K562 (cell line): ENCODE data around the gene HNRNPLL. TPM values are rescaled to one million over a fixed set of nuclear protein-coding genes. Genes with fewer than 3 reads are reported as not detected.

Experiments used
- ATAC-seq: fragments of 200-7000 bp; cut with Tn5 transposase; 3 replicates; pipeline ENCODE4 v1.9.1; 2020; ENCODE audit warnings: moderate library complexity
- BruUV-seq: library from RNA; stranded (reverse); fragments of 400-500 nt; replicated peaks from 2 replicates; lab custom pipeline; 2021; lab: Mats Ljungman, UMichigan
- CTCF ChIA-PET: fragments of 300-600 bp; formaldehyde crosslinking; extraction: SDS; loops from one replicate; lab custom pipeline; 2021; ENCODE audit warnings: low intra/inter-chr PET ratio; lab: Yijun Ruan, JAX
- POLR2A ChIA-PET: fragments of 300-600, 350-650 bp; sonication (Branson Sonifier 250); formaldehyde crosslinking; extraction: SDS; loops from one replicate; lab custom pipeline; 2021; ENCODE audit warnings: antibody characterized with exemption, inconsistent platforms; lab: Yijun Ruan, JAX
- DNase-seq, 4 experiments: peaks; one replicate each; pipeline versions ENCODE4 v3.0.0 to v3.0.0-alpha.2; 2011 to 2018; ENCODE audit warnings: low spot score in 3 of 4, mixed read lengths in 3 of 4; ENCODE audit errors: extremely low read depth in 1 of 4
- FAIRE-seq: peaks from 2 replicates; lab custom pipeline; 2011; peaks lifted over from hg19 to GRCh38; lab: Jason Lieb, UNC
- H2AFZ ChIP-seq: 2 replicates; pipeline ENCODE4 v1.6.0; 2011; ENCODE audit warnings: low read depth, low read length, control low read depth, inconsistent platforms
- H3K27ac ChIP-seq: fragments of 200-600 bp; 3 replicates; pipeline ENCODE4 v1.8.0; 2011; ENCODE audit warnings: low read depth, mild to moderate bottlenecking, control low read depth, inconsistent platforms, low read length, moderate library complexity, mixed read lengths; ENCODE audit errors: extremely low read depth
- H3K27me3 ChIP-seq, 2 experiments: fragments of 300-600 bp in 1 of 2; 2 replicates in 1 of 2; 3 replicates in 1 of 2; pipeline versions ENCODE4 v1.6.0 to v1.8.0; 2011; ENCODE audit warnings: inconsistent platforms in 2 of 2, low read length in 2 of 2, mild to moderate bottlenecking in 1 of 2, mixed read lengths in 1 of 2, moderate library complexity in 1 of 2; ENCODE audit not compliant: control insufficient read depth in 2 of 2, insufficient read depth in 2 of 2
- H3K36me3 ChIP-seq: fragments of 300-600 bp; 3 replicates; pipeline ENCODE4 v1.8.0; 2011; ENCODE audit warnings: mild to moderate bottlenecking, low read length, inconsistent platforms; ENCODE audit not compliant: control insufficient read depth, insufficient read depth
- H3K4me1 ChIP-seq, 2 experiments: fragments of 200-600 bp in 1 of 2; replicated peaks in 1 of 2; 2 replicates in 1 of 2; 3 replicates in 1 of 2; pipeline versions ENCODE4 v1.5.1 to v1.8.0; 2011; ENCODE audit warnings: inconsistent platforms in 2 of 2, low read length in 2 of 2, mild to moderate bottlenecking in 1 of 2, mixed read lengths in 1 of 2, moderate library complexity in 1 of 2; ENCODE audit not compliant: control insufficient read depth in 2 of 2, insufficient read depth in 2 of 2
- H3K4me2 ChIP-seq: 2 replicates; pipeline ENCODE4 v1.6.1; 2011; ENCODE audit warnings: low read length, control low read depth, inconsistent platforms, mixed read lengths; ENCODE audit not compliant: insufficient read depth
- H3K4me3 ChIP-seq: fragments of 200-600 bp; sonication (generic), shearing (Covaris generic); 2 replicates; pipeline ENCODE4 v1.5.1; 2016; ENCODE audit warnings: control low read depth, inconsistent platforms
- H3K79me2 ChIP-seq: fragments of 200-600 bp; 3 replicates; pipeline ENCODE4 v1.8.0; 2011; ENCODE audit warnings: low read length, inconsistent platforms; ENCODE audit not compliant: control insufficient read depth, insufficient read depth
- H3K9ac ChIP-seq, 2 experiments: 2 replicates each; pipeline versions ENCODE4 v1.6.0 to v1.6.1; 2011; ENCODE audit warnings: low read depth in 2 of 2, low read length in 2 of 2, control low read depth in 1 of 2, inconsistent platforms in 1 of 2, mild to moderate bottlenecking in 1 of 2, mixed read lengths in 1 of 2; ENCODE audit not compliant: insufficient read depth in 1 of 2
- H3K9me1 ChIP-seq: one replicate; pipeline ENCODE4 v1.6.0; 2011; ENCODE audit warnings: inconsistent platforms, mild to moderate bottlenecking, low read length, moderate library complexity; ENCODE audit not compliant: control insufficient read depth, insufficient read depth
- H3K9me3 ChIP-seq: replicated peaks from 2 replicates; pipeline ENCODE4 v1.5.1; 2011; ENCODE audit warnings: low read depth, low read length, inconsistent platforms; ENCODE audit not compliant: control insufficient read depth, insufficient read depth
- H4K20me1 ChIP-seq: replicated peaks from 2 replicates; pipeline ENCODE4 v1.6.1; 2011; ENCODE audit warnings: low read length, inconsistent platforms, mixed read lengths; ENCODE audit not compliant: control insufficient read depth, insufficient read depth
- CBX8 ChIP-seq: fragments of 200-600 bp; sonication (generic); IDR thresholded peaks from 2 replicates; pipeline ENCODE4 v1.6.1; 2012; ENCODE audit warnings: borderline replicate concordance, mixed run types, low read depth, mild to moderate bottlenecking, moderate library complexity, mixed read lengths, low read length, control low read depth, inconsistent platforms; ENCODE audit not compliant: poor library complexity, severe bottlenecking; ENCODE audit errors: extremely low read depth
- CC2D1A ChIP-seq: fragments of 450-650 bp; IDR thresholded peaks from 2 replicates; pipeline ENCODE4 v1.6.1; 2017; ENCODE audit warnings: mild to moderate bottlenecking
- MGA ChIP-seq: fragments of 450-650 bp; IDR thresholded peaks from 2 replicates; pipeline ENCODE4 v1.6.1; 2016; ENCODE audit warnings: mild to moderate bottlenecking, moderate library complexity
- PYGO2 ChIP-seq: fragments of 450-650 bp; IDR thresholded peaks from 2 replicates; pipeline ENCODE4 v1.6.1; 2016; ENCODE audit warnings: mild to moderate bottlenecking, missing genetic modification characterization, moderate library complexity, missing compliant biosample characterization
- XRCC3 ChIP-seq: fragments of 450-650 bp; IDR thresholded peaks from 2 replicates; pipeline ENCODE4 v1.6.1; 2017; ENCODE audit warnings: mild to moderate bottlenecking, moderate library complexity
- ZBTB43 ChIP-seq: sonication (generic); formaldehyde crosslinking; IDR thresholded peaks from 2 replicates; pipeline ENCODE4 v1.8.0; 2023; ENCODE audit warnings: mild to moderate bottlenecking, missing genetic modification reagents
- ZKSCAN3 ChIP-seq: fragments of 250-450 bp; sonication (Bioruptor Pico); IDR thresholded peaks from 2 replicates; pipeline ENCODE4 v1.4.0; 2020
- ZNF586 ChIP-seq: fragments of 450-650 bp; formaldehyde crosslinking; conservative IDR thresholded peaks from 2 replicates; pipeline ENCODE4 v1.4.0; 2020; ENCODE audit warnings: mild to moderate bottlenecking, moderate library complexity
- WGBS: fragments of 100-300 bp; shearing (Covaris generic); methylation state at CpG from one replicate; pipeline ENCODE4 v1.1.6; 2016; ENCODE audit warnings: low coverage, mixed read lengths; ENCODE audit not compliant: insufficient coverage; ENCODE audit errors: missing lambda C conversion rate; 5-methylcytosine and 5-hydroxymethylcytosine counted together
- in situ Hi-C: fragments of 300-500 bp; cut with MboI; formaldehyde crosslinking; loops from 4 replicates; pipeline ENCODE4 v1.15.0; 2018; ENCODE audit warnings: inconsistent platforms, mixed read lengths
- intact Hi-C: fragments of 100-400 bp; cut with micrococcal nuclease; formaldehyde crosslinking; loops from 2 replicates; pipeline ENCODE4 v1.14.2; 2022
- polyA plus RNA-seq, 8 experiments: library from polyadenylated mRNA; depleted of rRNA in 4 of 8; stranded (reverse) in 5 of 8; unstranded in 3 of 8; fragments of >200 nt; fragmentation: Nextera tagmentation in 2 of 8; fragmentation: Illumina TruSeq in 1 of 8; extraction: Ambion mirVana in 2 of 8; extraction: Trizol in 1 of 8; gene quantifications; 2 replicates each; pipeline versions ENCODE4 v1.2.1 to v1.2.3, GENCODE V29; 2011 to 2014; ENCODE audit warnings: inconsistent platforms in 1 of 8, missing spikeins in 1 of 8
- total RNA-seq, 7 experiments: library from RNA; depleted of rRNA in 6 of 7; stranded (reverse); fragments of >200 nt in 6 of 7; fragmentation: Illumina TruSeq in 2 of 7; extraction: Trizol in 2 of 7; gene quantifications; 2 replicates each; pipeline versions ENCODE4 v1.2.1 to v1.2.3, GENCODE V29; 2011 to 2021; ENCODE audit warnings: low replicate concordance in 1 of 7

HNRNPLL gene
- total and polyA plus RNA-seq, 9 of the 15 experiments (the other 6 are each of a cell fraction or from before 2014, with no cell fraction given) = 19.8 to 135 (median 57.8) TPM

- H3K4me1 ChIP-seq = peaks cover 0 to 40% of the 10 kb centered on the region in 2 experiments; a peak in 3 of 5 replicates
- ATAC-seq (no peak), FAIRE-seq (no peak), DNase-seq (no peak)
- no TSS peak for BruUV-seq
- H3K9ac ChIP-seq = no peak overlapping the region
- H2AFZ ChIP-seq = peak overlapping the region; percentile 83
- no peaks in the 10 kb centered on the region for H3K79me2 ChIP-seq
- H3K27ac ChIP-seq = peak overlapping the region; percentile 42; the same call in 2 of the 3 replicates
- POLR2A ChIA-PET = interaction anchor here (0.6 kb wide), 1 partner anchor 21 kb away, joined by 3 read pairs; no protein-coding TSS in a partner anchor
- 0 out of 2 replicates have a peak, but pooled peaks cover 3% of the 10 kb centered on the region for H3K9me3 ChIP-seq
- no peaks in the 10 kb centered on the region for H3K9me1 ChIP-seq
- CTCF ChIA-PET = no interaction called here
- H3K4me2 ChIP-seq = no peak overlapping the region
- intact Hi-C loops = no loop called here
- WGBS = 31% methylated on average over 3 of the region's 3 CpGs
- H4K20me1 ChIP-seq = no peaks in the 10 kb centered on the region
- in situ Hi-C loops = no loop called here
- H3K27me3 ChIP-seq = no peaks in the 10 kb centered on the region
- no peak overlapping the region for H3K4me3 ChIP-seq
- no peaks in the 10 kb centered on the region for H3K36me3 ChIP-seq
- TF ChIP-seq ZNF586 = no peak
- no peak for TF ChIP-seq CBX8
- TF ChIP-seq PYGO2 = no peak
- no peak for TF ChIP-seq XRCC3
- no peak for TF ChIP-seq CC2D1A
- TF ChIP-seq ZBTB43 (CRISPR knock-in tag) = no peak
- no peak for TF ChIP-seq ZKSCAN3 (CRISPR knock-in tag)
- peak; percentile 66 for TF ChIP-seq MGA
These were observed 19.5 kb upstream of the HNRNPLL start for GRCh38 chr2:38622210-38622609.
